ENCODE measurements around the gene PDE4B.

The PDE4B gene

DNA sequence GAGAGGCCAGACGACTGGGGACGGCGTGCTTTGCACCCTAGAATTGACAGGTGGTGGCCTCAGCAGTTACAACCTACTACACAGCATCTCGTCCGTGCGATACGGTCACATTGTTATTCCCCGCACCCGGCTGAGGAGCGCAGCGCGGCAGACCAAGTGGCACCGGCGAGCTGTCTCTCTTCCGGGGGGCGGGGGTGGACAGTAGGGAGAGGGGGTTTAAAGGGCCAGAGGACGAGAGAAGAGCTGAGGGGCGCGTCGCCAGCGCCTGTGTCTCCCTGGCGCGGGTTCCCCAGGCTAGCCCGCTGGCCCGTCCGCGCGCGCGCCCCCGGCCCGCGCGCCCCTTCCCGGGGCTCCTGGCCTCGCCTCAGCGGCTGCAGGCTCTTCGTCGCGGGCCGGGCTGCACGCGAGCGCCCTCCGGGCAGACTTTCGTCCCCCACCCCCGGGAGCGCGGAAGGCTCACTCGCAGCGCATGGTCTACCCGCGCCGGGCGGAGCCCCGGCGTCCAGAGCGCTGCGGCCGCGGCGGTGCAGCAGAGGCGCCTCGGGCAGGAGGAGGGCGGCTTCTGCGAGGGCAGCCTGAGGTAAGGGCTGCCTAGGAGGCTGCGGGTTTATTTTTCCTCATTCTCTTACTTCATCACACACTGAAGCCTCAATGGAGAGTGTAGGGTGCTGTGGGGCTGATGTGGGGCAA lies at the start of gene PDE4B:
Gene PDE4B (plus strand): TSS at position 227 of the 690 bp plus-strand sequence.
- DNase-seq (ENCODE audit: low read depth in 1 of 2, low spot score in 1 of 2): no peak

DNA sequence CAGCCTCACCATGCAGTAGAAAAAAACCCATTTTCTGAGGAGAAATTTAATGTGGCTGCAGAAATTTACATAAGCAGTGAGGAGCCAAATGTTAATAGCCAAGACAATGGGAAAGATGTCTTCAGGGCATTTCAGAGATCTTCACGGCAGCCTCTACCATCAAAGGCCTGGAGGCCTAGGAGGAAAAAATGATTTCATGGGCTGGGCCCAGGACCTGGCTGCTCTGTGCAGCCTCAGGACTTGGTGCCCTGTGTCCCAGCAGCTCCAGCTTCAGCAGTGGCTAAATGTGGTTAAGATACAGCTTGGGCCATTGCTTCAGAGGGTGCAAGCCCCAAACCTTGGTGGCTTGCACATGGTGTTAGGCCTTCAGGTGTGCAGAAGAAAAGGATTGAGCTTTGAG lies 48.0 kb upstream of the PDE4B start:
- DNase-seq (ENCODE audit: low read depth in 1 of 2, low spot score in 1 of 2): no peak

DNA sequence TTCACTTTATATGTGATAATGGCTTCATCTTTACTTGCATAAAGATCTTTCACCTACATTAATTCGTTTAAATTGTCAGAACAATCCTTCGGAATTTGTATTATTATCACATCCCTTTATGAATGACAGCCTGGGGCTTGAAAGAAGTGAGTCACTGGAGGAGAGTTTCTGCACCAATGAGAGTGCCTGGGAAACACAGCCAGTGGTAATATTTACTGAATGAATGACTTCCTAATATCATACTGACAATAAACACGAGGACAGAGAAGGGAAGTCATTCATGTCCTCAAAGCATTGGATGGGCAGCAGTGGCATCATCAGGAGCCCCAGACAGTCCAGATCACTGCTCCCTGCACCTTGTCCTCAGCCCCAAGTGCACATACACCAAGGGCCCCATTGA lies 40.7 kb upstream of the PDE4B start:
- DNase-seq (ENCODE audit: low read depth in 1 of 2, low spot score in 1 of 2): no peak

DNA sequence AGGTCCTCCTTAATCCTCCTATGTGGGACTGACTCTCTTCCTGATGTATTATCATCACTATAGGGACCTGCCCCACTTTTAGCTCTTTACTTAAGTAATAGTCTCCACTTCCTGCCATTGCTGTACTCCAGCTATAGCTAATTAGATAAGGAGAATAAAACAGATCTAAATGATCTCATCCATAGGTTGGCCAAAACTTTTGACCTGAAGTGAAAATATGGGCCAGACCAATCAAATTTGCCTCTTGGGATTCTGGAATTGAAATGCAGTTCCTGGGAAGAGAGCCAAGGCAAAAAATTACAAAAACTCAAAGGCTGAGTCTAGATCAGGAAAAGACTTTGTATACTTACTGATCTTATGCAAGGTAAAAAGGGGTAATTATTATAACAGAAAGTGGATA lies 36.1 kb upstream of the PDE4B start:
- DNase-seq (ENCODE audit: low read depth in 1 of 2, low spot score in 1 of 2): no peak

DNA sequence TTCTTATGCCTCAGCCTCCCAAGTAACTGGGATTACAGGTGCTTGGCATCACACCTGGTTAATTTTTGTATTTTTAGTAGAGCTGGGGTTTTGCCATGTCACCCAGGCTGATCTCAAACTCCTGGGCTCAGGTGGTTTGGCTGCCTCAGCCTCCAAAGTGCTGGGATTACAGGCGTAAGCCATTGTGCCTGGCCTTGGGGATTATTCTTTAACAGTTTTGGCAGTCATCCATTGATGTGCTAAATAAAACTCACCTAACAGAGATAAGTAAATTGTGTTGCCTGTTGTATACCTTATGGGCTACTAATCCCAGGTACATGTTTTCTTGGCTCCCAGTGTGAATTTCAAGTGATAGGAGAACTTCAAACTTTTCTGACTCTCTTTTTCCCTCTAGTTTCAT lies 35.2 kb upstream of the PDE4B start:
- no peak for DNase-seq (ENCODE audit: low read depth in 1 of 2, low spot score in 1 of 2)

DNA sequence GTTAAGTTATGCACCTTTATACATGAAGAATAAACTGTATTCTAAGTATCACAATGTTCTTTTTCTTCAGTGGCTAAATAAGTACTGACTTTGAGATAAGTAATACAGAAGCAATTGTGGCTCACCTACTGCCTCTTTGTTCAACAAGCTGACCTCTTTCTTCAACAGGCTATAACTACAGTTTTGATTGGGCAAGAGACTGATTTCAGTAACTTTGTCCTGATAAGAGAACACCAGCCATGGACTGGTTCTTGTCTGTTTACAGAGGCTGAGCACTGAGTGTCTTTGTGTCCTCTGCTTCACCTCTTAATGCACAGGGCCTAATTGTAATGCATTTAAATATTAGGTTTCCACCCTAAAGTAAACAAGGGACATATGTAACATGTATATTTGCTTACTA lies 34.6 kb upstream of the PDE4B start:
- no peak for DNase-seq (ENCODE audit: low read depth in 1 of 2, low spot score in 1 of 2)

DNA sequence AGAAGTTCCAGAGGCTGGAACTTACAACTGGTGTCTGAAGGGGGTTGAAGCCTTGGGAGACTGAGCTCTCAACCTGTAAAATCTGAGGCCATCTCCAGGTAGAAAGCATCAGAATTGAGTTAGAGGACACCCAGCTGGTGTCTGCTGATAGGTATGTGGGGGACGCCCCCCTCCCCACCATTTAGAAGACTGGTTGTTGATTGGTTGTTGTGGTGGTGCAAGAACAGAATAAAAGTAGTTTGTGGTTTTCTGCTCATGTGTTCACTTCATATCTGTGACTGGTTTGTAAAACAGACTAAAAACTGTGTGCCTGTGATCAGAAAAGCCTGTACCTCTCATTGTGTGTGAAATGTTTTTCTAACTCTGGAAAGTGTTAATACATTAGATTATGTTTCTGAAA lies 33.2 kb upstream of the PDE4B start:
- no peak for DNase-seq (ENCODE audit: low read depth in 1 of 2, low spot score in 1 of 2)

DNA sequence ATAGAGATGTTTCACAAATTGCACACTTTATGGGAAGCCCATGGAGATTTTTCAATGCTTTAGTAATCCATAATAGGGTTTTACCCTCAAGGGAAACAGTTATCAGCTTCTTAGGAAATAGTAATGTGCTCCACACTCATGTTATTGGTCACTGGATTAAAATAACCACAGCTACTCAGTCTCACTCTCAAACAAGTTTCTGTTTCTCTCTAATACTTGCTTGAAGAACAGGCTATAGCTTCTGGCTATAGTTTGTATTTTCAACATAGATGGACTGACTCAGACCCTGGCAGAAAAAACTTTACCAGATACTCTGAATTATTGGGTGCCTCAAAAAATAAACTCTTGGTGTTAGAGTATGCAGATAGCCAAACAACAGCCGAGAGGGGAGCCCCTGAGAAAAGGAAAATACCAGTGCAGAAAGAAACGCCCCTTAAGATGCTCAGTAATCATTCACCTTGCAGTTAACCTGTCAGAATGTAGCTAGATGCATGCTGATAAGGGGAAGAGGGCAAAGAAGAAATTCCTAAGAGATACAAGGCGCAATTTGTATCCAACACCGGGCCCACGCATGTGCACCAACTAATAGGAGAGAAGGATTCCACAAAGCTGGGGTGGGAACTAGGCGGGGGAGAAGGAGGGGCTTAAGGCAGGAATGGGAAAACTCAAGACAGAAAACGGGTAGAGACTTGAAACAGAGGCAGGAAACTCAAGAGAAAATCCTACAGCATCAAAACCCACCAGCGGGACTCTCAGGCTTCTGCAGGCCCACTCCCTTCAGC lies 30.4 kb upstream of the PDE4B start:
- no peak for DNase-seq (ENCODE audit: low read depth in 1 of 2, low spot score in 1 of 2)

DNA sequence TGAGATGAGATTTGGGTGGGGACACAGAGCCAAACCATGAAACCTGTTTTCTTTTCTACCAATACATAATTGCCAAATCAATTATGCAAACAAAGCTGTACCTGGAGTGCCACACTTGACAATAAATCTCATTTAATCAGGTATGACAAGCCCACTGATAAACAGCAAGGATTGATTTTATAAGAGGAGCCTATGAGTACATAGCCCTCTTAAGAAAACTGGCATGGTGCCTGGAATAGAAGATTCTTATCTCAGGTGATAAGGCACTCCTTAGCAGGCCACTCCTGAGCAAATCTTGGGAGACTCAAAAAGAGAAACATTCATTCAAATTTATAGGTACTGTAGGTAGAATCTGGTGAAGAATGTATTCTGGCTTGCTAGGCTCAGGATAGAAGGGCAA lies 28.6 kb upstream of the PDE4B start:
- no peak for DNase-seq (ENCODE audit: low read depth in 1 of 2, low spot score in 1 of 2)

DNA sequence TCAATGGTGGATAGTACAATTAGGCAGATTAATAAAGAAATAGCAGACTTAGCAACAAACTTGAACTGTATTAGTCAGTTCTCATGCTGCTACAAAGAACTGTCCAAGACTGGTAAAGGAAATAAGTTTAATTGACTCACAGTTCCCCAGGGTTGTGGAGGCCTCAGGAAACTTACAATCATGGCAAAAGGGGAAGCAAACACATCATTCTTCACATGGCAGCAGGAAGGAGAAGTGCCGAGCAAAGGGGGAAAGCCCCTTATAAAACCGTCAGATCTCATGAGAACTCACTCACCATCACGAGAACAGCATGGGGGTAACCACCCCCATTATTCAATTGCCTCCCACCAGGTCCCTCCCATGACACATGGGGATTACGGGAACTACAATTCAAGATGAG lies 27.1 kb upstream of the PDE4B start:
- DNase-seq (ENCODE audit: low read depth in 1 of 2, low spot score in 1 of 2): no peak

DNA sequence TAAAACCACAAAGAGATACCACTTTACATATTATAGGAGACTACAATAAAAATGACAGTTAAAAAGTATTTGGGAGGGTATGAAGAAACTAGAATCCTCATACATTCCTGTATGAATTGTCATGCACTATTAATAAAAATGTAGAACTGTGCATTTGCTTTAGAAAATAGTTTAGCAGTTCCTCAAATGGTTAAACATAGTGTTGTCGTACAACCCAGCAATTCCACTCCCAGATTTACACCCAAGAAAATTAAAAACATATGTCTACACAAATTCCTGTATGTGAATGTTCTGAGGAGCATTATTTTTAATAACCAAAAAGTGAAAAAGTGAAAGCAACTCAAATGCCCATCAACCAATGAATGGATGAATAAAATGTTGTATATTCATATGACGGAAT lies 23.1 kb upstream of the PDE4B start:
- no peak for DNase-seq (ENCODE audit: low read depth in 1 of 2, low spot score in 1 of 2)

DNA sequence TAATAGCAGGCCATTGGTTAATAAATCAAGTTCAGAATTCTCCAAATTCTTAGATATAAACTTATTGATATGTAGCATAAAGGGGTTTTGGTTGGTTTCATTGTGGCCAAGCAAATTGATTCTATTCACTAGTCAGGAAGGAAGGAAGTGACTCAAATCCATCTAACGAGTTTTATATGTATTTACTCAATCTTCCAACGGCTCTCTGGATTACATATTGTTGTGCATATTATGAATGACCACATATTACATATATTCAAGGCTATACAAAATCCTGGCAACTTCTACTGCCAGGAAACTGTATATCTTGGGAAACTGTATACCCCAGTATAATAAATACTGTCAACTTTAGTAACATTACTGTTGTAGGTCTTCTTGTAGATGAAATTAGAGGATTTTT lies 20.1 kb upstream of the PDE4B start:
- DNase-seq (ENCODE audit: low read depth in 1 of 2, low spot score in 1 of 2): no peak

DNA sequence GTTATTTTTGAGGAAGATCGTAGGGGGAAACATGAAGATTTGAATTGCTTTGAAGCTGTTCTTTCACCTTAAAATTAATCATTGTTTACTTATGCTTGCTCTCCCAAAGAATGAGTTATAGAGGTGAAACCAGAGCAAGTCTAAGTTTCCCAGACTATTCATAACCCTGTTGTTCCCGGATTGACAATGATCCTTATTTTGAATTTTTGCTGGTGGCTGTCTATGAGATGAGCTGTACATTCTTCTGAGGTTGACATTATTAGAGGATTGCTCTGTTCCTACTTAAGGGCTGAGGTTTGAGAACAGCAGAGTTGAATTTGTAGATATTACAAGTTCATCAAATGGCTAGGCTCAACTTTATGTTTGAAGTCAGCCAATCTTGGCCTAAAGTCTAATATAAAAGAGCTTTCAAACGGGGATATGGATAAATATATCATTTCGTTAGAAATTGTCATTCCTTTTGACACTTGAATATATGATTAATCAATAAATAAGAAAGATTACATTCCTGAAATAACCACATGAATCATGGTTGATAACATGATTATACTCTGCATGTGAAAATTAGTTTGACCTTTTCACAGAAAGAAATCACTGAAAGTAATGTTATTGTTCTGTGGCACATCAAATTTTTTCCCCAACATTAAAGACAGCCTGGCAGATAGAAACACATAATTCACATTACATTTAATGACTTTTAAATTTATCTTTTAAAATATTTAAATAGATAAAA lies 19.1 kb upstream of the PDE4B start:
- DNase-seq (ENCODE audit: low read depth in 1 of 2, low spot score in 1 of 2): no peak

DNA sequence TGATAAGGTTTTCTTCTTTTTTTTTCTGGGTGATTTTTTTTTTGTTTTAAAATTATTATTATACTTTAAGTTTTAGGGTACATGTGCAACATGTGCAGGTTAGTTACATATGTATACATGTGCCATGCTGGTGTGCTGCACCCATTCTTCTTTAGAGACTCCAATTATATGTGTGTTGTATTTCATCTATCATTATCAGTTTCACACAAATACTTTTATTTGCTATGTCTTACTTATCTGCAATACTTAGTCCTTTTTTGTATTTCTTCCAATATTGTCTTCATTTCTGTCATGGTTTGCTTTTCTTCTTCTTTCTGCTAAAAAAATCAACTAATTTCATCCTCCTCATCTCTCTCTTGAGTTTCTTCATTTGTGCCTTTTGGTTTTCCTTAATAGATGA lies 3.9 kb upstream of the PDE4B start:
- no peak for DNase-seq (ENCODE audit: low read depth in 1 of 2, low spot score in 1 of 2)

DNA sequence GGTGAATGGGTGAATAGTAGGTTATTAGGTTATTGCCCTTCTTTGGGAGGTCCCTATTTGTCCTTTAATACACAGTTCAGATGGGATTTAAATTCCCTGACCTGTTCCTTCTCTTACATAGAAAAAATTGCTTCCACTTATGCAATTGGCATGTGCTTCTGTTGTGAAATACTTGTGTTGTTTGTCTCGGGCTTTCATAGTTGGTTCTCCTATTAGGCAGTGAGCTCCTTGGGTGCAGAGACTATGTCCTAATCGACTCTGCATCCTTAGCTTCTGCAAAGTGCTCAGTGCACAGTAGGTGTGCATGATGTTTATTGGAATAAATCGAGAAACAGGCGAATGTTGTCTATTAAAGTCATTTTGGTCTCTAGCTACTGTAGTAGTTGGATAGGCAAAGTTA lies 1.3 kb upstream of the PDE4B start:
- no peak for DNase-seq (ENCODE audit: low read depth in 1 of 2, low spot score in 1 of 2)

DNA sequence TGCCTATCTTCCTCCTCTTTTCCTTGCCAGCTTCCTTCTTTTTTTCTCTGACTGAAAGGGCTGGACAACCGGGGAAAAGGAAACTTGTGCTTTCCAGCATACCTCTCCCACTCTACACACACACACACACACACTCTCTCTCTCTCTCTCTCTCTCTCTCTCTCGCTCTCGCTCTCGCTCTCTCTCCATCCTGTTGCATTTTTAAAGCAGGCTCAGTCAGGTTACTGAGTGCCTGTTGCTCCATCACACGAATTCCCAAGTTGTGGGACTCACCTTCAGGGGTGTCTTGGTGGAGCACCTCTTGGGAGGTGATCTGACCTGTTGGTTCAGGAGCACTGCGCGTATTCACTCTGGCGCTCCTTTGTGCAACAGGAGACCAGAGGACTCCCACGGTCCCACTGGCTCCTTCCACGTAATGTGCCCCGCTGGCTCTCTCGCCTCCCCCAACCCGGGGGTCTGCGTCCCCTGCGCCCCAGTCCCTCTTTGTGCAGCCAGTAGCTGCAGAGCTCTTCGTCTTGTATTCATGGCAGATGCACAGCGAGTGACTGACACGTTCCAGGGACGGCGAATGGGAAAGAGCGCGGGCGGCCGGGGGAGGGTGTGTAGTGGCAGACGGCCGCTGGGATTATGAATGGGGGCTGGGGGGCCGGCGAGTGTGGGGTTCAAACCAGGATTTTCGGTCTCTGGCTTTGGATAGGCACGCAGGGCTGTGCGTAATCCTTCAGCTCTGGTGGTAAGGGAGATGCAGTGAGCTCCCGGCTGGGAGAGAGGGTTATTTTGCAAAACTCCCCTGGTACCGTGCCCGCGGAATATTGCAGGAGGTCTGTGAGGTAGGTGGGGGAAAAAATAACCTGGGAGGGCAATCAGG lies 660 bp upstream of the PDE4B start:
- no peak for DNase-seq (ENCODE audit: low read depth in 1 of 2, low spot score in 1 of 2)

DNA sequence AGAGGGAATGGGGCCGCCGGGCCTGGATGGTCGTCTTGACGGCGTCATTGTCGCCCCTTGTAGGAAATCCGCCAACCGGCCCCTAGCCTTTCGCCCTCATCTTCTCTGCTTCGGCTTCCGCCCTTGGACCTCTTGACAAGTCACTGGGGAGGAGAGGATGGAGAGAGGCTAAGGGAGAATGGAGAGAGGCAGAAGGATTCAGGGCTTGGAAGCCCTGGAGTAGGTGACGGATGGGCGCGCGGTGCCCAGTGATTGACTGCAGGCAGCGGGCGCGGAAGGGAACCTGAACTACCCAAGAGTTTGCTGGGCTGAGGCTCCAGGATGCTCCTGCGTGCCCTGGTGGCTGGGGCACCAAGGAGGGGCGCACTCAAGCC lies 651 bp downstream of the PDE4B start:
- no peak for DNase-seq (ENCODE audit: low read depth in 1 of 2, low spot score in 1 of 2)

DNA sequence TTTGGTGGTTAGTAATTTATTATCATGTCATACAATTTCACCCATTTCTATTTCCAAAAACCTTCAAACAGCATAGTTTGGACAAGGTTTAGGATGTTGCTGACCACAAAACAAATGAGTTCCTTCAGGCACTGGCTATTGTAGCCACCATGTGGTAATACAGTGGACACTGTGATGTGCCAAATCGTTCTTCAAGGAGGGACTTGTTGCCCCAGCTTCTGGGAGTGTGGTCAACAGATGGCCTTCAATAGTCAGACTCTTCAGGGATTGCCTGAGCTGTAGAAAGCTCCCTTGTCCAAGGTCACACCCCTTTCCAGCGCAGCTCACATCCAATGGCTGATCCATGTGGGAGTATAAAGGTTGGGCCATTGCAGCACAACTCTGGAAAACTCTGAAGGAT lies 2.6 kb downstream of the PDE4B start:
- no peak for DNase-seq (ENCODE audit: low read depth in 1 of 2, low spot score in 1 of 2)

DNA sequence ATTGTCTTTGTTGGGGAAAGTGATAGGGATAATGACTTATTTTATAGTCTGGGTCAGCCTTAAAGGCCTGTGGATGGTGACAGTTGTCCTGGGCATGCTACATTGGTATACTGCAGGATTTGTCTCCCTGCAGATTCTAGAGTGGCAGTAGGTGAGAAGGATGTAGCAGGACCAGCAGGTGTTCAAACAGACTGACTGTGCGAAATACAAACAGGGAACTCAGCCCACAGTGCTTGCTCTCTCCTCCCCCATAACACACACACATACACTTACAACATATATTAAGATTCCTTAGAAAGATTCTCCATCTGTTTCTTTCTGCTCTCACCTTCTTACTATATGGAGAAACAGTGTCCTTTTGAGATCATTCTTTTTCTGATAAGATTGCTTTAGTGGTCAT lies 6.9 kb downstream of the PDE4B start:
- no peak for DNase-seq (ENCODE audit: low read depth in 1 of 2, low spot score in 1 of 2)

DNA sequence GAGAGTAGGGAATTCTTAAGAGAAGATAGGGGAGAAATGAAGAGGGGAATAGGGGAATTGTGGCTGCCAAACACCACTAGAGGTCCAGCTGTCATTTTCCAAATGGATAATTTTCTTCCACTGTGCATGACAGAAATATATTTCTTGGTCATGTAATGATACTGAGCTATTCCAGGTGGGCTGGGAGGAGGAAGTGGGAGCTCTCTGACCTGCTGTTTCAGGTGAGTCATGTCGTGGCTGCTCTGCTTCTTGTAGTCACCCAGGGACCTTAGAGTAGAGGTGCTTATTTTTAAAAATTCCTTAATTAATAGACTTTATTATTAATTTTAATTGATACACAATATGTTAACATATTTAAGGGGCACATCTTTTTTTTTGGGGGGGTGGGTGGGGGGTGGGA lies 11.9 kb downstream of the PDE4B start:
- no peak for DNase-seq (ENCODE audit: low read depth in 1 of 2, low spot score in 1 of 2)

DNA sequence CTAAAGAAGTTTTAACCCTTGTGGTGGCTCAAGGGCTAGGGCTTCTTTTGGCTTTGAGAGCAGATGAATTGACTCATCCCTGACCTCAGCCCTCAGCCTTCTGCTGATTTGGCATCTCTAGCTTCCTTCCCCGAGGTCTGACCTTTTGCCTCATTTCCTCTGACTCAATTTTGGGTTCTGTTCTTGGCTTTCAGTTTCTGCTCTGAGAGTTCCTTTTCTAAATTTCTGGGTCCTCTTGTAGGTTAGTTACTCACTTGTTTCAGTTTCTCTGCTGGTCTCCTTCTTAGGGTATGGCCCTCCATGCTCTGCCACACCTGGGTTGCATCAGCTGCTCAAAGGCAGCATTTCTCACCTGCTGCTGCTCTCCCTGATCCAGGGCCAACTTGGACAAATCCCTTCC lies 19.4 kb downstream of the PDE4B start:
- peak in 1 of 2 donors; percentile 15 for DNase-seq (ENCODE audit: low read depth in 1 of 2, low spot score in 1 of 2)

Measured in activated T-helper 1 cell treated with anti-CD3 and anti-CD28 coated beads, Interleukin-2, amount 50 U/mL, for 16 hours (primary cell).